ENCODE data around the gene MRPS9.

DNA sequence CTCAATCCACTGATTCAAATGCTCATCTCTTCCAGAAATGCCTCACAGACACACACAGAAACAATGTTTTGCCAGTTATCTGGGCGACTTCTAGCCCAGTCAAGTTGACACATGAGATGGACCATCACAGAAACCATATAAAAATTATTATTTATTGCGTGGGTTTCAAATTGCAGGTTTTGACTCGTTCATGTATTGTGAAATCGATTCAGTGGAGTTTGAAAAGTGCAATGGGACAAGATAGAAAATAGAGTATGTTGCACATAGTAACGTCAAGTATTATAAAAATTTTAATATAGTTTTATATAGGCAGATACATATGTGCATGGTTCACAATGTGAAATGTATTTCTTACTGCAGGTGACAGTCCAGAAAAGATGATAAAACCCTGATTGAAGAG lies 100.8 kb downstream of the MRPS9 start:
- TF ChIP-seq POLR2A (IDR thresholded peaks at IDR 0.05; ENCODE audit: low read depth, low read length): no peak
- TF ChIP-seq, protein P1, sequence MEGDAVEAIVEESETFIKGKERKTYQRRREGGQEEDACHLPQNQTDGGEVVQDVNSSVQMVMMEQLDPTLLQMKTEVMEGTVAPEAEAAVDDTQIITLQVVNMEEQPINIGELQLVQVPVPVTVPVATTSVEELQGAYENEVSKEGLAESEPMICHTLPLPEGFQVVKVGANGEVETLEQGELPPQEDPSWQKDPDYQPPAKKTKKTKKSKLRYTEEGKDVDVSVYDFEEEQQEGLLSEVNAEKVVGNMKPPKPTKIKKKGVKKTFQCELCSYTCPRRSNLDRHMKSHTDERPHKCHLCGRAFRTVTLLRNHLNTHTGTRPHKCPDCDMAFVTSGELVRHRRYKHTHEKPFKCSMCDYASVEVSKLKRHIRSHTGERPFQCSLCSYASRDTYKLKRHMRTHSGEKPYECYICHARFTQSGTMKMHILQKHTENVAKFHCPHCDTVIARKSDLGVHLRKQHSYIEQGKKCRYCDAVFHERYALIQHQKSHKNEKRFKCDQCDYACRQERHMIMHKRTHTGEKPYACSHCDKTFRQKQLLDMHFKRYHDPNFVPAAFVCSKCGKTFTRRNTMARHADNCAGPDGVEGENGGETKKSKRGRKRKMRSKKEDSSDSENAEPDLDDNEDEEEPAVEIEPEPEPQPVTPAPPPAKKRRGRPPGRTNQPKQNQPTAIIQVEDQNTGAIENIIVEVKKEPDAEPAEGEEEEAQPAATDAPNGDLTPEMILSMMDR (IDR thresholded peaks at IDR 0.05; ENCODE audit: extremely low read depth in 1 of 2, insufficient read depth in 1 of 2, low read depth in 1 of 2, low read length in 2 of 2): no peak
- TF ChIP-seq, protein P2, sequence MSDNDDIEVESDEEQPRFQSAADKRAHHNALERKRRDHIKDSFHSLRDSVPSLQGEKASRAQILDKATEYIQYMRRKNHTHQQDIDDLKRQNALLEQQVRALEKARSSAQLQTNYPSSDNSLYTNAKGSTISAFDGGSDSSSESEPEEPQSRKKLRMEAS (IDR thresholded peaks at IDR 0.05; ENCODE audit: insufficient read depth, insufficient read length): no peak
- TF ChIP-seq GATA2 (IDR thresholded peaks at IDR 0.05; ENCODE audit: insufficient read depth, insufficient read length, low read depth, low read length): no peak

Data from endothelial cell of umbilical vein (primary cell).